HUDEP-2 (cell line): ENCODE data around the gene IKBKG.
"Not testable (repeated sequence)": the region's sequence is repeated elsewhere in the genome, so short reads cannot be mapped to it uniquely, and the experiment has no call there.

Source experiments
- DNase-seq, 76 experiments: peaks; one replicate each; lab custom pipeline; 2025; ENCODE audit not compliant: unreplicated experiment in 76 of 76; lab: John Stamatoyannopoulos, UW

IKBKG gene, protein sequence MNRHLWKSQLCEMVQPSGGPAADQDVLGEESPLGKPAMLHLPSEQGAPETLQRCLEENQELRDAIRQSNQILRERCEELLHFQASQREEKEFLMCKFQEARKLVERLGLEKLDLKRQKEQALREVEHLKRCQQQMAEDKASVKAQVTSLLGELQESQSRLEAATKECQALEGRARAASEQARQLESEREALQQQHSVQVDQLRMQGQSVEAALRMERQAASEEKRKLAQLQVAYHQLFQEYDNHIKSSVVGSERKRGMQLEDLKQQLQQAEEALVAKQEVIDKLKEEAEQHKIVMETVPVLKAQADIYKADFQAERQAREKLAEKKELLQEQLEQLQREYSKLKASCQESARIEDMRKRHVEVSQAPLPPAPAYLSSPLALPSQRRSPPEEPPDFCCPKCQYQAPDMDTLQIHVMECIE

GRCh38 chrX:154547245-154548027 lies at the start of gene IKBKG:
Gene IKBKG (plus strand): TSS chrX:154547620. CDS start chrX:154552003, 4,383 bp downstream.
- peak in 73 of 76 experiments; percentile 9 to 93 (median 84) for DNase-seq

DNA sequence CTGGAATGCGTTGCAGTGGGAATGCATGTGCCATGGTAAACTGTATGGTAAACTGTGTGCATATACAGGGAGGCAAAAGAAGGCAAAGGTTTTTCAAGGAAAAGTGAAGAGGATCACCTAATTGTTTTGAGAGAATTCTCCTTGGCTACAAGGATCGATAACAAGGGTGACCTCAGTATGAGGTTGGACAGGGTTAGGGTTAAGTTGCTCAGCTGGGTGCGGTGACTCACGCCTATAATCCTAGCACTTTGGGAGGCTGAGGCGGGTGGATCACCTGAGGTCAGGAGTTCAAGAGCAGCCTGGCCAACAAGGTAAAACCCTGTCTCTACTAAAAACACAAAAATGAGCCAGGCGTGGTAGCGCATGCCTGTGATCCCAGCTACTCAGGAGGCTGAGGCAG lies 46.0 kb upstream of the IKBKG start:
- DNase-seq, result not testable (repeated sequence)

DNA sequence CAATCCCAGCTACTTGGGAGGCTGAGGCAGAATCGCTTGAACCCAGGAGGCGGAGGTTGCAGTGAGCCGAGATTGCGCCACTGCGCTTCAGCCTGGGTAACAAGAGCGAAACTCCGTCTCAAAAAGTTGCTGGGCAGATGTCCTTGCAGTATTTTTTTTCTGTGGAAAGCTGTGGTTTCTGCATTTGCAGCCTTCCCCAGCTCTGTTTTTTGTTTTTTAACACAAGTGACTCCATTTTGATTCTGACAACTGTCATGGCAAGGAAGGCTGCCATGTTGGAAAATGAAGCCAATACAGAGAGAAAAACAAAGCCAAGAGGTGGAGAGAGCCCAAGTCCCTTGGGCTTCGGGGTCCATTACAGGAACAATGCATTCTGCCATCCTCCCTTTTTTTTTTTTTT lies 45.3 kb upstream of the IKBKG start:
- DNase-seq, result no peak

DNA sequence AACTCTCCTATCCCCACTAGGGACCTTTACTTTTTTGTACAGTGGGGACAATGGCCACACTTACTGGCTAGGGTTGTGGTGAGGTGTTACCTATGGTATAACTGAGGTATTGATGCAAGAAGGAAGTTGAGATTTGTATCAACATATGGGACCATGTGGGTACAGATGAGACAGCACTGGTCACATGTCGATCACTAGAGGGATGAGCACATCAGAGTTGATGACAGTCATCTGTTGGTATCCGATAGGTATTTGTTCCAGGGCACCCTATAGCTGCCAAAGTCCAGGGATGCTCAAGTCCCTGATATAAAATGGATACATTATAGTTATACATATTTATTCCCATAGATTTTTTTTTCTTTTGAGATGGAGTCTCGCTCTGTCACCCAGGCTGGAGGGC lies 44.4 kb upstream of the IKBKG start:
- no peak for DNase-seq

- DNase-seq, result no peak
Observed at GRCh38 chrX:154505734-154506133, 41.7 kb upstream of the IKBKG start.

DNA sequence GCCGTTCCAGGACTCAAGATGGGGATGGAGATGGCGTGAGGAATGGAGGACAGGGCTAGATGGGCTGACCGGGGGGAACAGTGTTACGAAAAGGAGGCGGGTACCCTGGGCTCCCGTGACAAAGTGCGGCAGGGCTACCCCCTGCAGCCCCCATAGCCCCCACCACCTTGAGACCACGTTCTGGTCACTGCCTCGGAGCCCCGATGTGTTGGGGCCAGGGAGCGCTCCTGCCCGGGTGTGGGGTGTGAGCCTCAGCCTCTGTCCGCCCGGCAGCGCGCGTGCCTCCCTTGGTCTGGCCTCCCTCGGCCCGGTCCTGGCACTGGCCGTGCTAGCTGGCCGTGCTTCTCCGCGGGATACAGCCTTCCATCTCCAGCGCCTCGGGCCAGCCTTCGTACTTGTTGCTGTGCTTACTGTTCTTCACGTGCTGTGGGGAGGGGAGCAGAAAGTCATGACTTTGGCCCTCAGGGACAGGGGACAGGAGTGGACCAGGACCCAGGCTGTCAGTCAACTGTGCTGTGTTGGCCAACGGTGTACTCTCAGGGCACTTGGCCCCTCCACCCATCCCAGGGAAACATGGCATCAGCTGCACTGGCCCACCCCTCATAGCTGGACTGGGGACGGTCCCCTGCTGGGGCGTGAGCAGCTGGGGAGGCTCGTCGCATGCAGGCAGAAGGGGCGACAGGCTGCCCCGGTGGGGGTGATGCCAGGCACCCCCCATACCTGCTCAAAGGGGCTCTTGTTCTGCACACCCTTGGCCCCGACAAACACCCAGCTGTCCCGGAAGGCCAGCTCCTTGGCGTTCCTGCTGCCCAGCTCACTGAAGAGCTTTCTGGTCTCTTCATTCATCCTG lies 40.7 kb upstream of the IKBKG start:
- DNase-seq, result no peak

GRCh38 chrX:154507673-154508383 lies 39.6 kb upstream of the IKBKG start:
- no peak for DNase-seq

GRCh38 chrX:154508384-154508745 lies 39.1 kb upstream of the IKBKG start:
- no peak for DNase-seq

- no peak for DNase-seq
Observed at GRCh38 chrX:154509455-154509854, 38.0 kb upstream of the IKBKG start.

- DNase-seq, result no peak
Observed at GRCh38 chrX:154511761-154512160, 35.7 kb upstream of the IKBKG start.

DNA sequence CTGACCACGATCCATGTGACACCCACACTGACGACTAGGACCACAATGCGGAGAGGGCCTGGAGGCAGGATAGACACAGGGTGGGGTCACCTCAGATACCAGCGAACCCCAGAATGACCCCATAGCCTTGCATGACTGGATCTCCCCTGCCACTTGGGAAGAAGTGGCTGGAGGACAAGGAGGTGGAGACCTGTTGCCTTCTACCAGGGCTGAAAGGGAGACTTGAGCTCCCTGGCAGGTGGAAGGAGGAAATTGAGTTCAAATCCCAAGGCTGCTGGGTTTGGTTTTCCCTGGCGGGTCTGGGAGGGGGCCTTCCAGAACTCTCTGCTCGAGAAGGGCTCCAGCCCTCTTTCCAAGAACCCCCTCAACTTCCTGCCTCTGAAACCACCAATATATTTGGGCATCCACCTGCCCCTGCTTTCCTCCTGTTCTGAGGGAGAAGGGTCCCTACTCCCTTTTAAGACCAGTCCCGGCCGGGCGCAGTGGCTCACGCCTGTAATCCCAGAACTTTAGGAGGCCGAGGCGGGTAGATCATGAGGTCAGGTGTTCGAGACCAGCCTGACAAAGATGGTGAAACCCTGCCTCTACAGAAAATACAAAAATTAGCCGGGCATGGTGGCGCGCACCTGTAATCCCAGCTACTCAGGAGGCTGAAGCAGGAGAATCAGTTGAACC lies 34.4 kb upstream of the IKBKG start:
- DNase-seq, result no peak

DNA sequence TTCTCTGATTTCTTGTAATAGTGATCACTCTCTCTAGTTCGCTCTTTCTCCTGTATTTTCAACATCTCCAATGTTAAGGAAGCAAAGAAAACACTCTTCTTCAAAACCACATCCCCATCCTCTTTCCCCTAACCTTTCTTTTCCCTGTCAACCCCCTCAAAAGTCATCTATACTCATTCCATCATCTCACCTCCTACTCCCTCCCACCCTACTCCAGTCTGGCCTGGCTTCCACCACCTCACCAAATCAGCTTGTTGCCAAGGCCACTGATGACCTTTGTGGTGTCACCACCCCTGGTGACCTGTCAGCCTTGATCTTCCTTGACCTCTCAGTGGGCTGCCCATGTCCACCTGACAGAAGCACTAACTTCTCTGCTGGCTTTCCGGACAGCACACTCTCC lies 33.7 kb upstream of the IKBKG start:
- DNase-seq, result no peak

DNA sequence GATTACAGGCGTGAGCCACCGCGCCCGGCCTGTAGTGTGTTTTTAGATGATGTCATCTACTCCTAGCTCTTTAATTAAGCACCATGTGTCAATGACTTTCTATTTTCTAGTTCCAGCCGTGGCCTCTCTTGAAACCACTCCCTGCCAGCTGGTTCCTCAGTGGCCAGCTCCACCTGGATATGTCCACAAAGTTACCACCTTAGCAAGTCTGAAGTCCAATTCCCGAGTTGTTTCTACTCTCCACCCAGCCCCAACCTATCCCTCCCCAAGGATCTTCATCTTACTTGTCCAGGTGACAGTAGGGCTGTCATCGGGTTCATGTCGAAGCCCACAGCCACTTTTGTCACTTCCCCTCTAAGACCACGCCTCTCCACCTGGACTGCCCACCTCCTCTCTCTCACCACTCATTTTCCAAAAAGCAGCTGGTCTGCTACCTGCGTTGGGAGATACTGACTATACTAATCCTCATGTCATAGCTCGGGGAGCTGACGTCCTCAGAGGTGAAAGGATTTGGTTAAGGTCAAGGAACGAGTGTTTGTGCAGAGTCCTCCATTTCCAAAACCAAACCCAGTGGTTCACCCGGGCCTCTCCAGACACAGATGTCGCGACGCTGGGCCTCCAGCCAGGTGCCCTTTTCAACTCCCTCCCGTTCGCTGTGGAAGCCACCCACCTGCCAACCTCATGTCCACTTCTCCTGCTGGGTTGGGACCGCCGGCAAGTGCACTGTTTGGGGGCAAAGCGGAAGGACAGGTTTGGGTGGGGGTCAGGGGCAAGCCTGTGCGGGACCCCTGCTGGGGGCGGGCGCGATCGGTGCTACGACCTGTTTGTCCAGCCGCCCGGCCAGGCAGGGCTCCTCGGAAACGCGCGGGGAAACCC lies 32.1 kb upstream of the IKBKG start:
- DNase-seq, result peak in 4 of 76 experiments; percentile 4 to 26 (median 15)

GRCh38 chrX:154515966-154516655 lies 31.3 kb upstream of the IKBKG start, which contains the start of gene FAM3A:
Gene FAM3A (minus strand): TSS chrX:154516232. CDS start chrX:154515772, 460 bp downstream.
- DNase-seq, result peak in 73 of 76 experiments; percentile 30 to 94 (median 84)

- DNase-seq, result peak in 1 of 76 experiments; percentile 25
Observed at GRCh38 chrX:154516656-154517100, 30.7 kb upstream of the IKBKG start.

GRCh38 chrX:154517101-154517781 lies 30.2 kb upstream of the IKBKG start:
- no peak for DNase-seq

GRCh38 chrX:154519389-154519788 lies 28.0 kb upstream of the IKBKG start:
- DNase-seq, result peak in 31 of 76 experiments; percentile 0 to 49 (median 15)
